ENCODE data around the gene TMED9.

The TMED9 gene

DNA sequence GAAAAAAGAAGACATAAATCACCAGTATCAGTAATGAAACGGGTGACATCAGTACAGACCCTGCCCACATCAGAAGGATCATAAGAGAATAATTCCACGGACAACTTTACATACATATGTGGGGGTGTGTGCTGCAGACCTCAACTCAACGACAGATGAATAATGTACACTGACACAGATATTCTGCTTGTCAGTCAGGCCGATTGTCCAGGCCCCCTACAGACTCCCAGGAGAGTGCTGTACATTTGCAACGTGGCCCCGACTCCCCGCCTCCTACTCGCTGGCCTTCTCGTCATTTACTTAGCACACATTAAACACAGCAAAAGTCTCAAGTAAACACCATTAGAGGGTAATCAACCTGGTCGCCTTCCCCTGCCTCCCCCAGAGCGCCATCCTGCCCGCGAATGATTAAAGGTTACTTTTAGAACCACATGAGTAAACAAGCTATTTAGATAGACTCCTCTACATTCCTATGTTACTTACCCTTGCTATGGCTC is 3.5 kb upstream of the TMED9 start:
- no peak for DNase-seq

- no peak for DNase-seq
Observed at GRCh38 chr5:177590406-177590805, 1.6 kb upstream of the TMED9 start.

GRCh38 chr5:177591690-177592009 is 353 bp upstream of the TMED9 start:
- DNase-seq = no peak

- DNase-seq = no peak
Observed at GRCh38 chr5:177592905-177593304, 902 bp downstream of the TMED9 start.

DNA sequence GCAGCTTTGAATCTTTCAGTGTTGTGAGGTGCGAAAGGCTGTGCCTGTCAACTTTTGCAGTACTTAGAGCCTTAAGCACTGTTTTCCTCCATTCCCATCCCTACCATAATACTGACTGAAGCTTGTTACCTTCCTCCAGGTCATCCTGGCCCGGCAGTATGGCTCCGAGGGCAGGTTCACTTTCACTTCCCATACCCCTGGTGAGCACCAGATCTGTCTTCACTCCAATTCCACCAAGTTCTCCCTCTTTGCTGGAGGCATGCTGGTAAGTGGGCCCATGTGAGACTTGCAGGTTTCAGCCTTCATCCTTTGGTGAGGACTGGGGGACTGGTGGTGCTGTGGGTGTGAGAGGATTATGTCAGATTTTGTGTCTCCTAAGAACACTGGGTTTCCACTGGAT is 1.5 kb downstream of the TMED9 start:
- no peak for DNase-seq

DNA sequence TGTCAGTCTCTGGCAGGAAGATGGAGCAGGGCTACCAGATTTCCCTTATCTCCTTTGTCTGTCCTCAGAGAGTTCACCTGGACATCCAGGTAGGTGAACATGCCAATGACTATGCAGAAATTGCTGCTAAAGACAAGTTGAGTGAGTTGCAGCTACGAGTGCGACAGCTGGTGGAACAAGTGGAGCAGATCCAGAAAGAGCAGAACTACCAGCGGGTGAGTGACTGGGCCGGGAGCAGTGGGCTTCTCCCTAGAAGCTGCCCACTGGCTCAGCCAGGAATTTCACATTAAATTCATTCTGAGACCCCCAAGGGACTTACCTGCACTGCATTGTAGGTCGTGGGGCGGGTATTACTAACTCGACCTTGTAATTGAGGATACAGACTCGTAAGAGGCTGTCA is 2.1 kb downstream of the TMED9 start:
- DNase-seq = no peak

- DNase-seq = no peak
Observed at GRCh38 chr5:177595026-177595585, 3.1 kb downstream of the TMED9 start.

- DNase-seq = no peak
Observed at GRCh38 chr5:177595991-177596774, 4.2 kb downstream of the TMED9 start.

DNA sequence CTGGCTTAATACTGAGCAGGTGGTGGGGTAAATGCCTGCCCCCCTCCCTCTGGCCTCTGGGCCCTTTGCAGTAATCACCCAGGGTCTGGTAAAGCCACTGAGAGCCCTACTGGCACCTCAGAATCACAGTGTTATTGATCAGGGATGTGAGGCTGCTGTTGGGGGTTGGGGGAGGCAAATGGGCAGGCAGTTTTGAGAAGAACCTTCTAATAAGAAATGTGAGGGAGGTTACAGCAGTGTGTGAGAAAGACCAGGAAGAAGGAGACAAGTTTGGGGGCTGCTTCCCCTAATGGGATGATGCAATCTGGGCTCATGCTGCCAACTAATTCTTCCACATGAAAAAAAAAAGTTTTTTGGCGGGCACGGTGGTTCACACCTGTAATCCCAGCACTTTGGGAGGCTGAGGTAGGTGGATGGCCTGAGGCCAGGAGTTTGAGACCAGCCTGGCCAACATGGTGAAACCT is 4.8 kb downstream of the TMED9 start:
- DNase-seq = no peak

DNA sequence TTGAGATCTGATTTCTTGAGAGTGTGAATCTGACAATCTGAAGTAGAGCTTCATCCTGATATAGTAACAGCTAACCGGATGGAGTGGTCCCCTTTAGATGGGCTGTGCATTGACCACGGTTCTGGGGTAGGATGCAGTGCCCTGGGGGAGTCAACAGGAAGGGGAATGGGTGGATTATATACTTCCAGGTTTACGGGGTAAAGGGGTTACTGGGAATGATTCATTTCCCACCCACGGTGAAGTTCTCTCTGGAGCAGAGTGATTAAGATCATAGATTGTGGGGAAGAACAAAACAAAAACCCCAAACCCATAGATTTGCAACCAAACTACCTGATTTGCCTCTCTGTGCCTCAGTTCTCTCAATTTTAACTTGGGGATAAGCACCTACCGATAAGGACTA is 6.5 kb downstream of the TMED9 start:
- no peak for DNase-seq

DNA sequence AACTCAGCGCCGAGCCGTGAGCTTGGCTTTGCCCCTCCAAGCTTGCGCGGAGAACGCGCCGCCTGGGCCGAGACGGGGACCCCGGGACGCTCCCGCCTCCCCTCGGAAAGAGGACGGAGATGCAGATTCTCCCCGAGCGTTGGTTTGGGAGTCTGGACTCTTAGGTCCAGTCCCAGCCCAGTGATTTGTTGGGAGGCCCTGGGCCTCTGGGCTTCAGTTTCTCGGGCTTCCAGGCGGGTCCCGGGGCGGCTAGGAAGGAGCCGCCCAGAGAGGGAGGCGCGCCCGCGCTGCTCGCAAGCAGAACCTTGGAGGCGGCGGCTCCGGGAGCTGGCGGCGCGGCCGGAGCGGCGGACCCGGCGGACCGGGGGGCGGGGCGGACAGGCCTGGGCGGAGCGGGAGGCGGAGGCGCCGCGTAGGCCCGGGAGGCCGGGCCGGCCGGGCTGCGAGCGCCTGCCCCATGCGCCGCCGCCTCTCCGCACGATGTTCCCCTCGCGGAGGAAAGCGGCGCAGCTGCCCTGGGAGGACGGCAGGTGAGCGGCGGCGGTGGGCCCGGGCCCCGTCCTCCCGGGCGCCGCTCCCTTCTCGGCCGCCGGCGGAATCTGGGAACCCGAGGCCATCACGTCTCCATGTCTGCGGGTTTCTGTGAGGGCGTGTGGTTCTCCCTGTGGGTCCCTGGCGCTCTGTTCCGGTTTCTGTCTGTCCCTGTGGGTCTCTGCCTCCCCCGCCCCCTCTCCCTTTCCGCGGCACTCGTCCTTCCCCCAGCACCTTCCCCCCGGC is 7.9 kb downstream of the TMED9 start, which contains the start of gene B4GALT7:
B4GALT7 (plus strand) TSS at position 402 of the 777 bp plus-strand sequence; CDS start at position 481, 79 bp downstream.
- DNase-seq = peak; percentile 20 to 77

GRCh38 chr5:177600508-177601018 is 8.6 kb downstream of the TMED9 start:
- DNase-seq = no peak

- no peak for DNase-seq
Observed at GRCh38 chr5:177601126-177601525, 9.1 kb downstream of the TMED9 start.

GRCh38 chr5:177601577-177602457 is 9.8 kb downstream of the TMED9 start:
- no peak for DNase-seq

DNA sequence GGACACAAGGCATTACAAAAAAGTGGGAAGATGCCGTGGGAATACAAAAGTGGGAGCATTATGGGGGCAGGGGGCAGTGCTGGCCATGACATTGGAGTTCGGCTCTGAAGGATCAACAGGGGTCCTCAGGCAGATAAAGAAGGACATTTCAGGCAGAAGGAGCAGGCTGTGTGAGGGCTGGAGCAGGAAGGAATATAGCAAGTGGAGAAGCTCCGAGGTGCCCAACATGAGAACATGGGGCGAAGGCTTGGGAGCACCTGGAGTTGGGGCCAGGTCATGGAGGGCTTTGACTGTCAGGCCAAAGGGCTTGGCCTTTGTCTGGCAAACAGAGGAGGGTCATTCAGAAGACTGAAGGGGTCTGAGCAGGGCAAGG is 10.4 kb downstream of the TMED9 start:
- no peak for DNase-seq

- no peak for DNase-seq
Observed at GRCh38 chr5:177603631-177604030, 11.6 kb downstream of the TMED9 start.

DNA sequence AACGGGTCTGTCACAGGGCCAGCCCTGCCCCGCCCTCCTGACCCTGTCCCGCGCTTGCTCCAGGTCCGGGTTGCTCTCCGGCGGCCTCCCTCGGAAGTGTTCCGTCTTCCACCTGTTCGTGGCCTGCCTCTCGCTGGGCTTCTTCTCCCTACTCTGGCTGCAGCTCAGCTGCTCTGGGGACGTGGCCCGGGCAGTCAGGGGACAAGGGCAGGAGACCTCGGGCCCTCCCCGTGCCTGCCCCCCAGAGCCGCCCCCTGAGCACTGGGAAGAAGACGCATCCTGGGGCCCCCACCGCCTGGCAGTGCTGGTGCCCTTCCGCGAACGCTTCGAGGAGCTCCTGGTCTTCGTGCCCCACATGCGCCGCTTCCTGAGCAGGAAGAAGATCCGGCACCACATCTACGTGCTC is 12.1 kb downstream of the TMED9 start:
- DNase-seq = no peak

GRCh38 chr5:177604656-177605055 is 12.7 kb downstream of the TMED9 start:
- no peak for DNase-seq

- DNase-seq = no peak
Observed at GRCh38 chr5:177605078-177605477, 13.1 kb downstream of the TMED9 start.

DNA sequence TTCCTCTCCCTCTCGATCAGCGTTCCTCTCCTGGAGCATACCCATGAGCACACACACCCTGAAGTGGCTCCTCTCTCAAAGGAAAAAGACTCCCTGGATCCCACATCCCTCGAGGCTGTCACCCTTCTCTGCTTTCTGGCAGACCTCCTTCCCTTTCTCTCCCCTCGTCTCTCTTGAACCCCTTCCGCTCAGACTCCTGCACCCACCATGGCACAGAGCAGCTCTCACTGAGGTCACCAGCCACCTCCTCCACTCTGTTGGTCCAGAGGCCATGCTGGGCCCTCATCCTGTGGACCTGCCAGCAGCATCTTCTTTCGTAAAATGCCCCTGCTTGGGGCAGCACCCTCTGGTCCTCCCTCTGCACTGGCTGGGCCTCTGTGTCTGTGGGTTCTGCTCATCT is 13.7 kb downstream of the TMED9 start:
- no peak for DNase-seq

GRCh38 chr5:177606071-177607051 is 14.4 kb downstream of the TMED9 start:
- DNase-seq = no peak
